ENCODE data around the gene PKMYT1. TPM values are rescaled to one million over a fixed set of nuclear protein-coding genes. Genes with fewer than 3 reads are reported as not detected.
A peak's percentile ranks its signal among the peaks of the same experiment; 100 is the strongest.

PKMYT1 gene
- total and polyA plus RNA-seq, 3 donors from 2014 or later, result 76.4 to 146 (median 119) TPM

- Histone ChIP-seq H3K27me3 (no peaks in the 10 kb centered on the region), H3K27ac (no peak overlapping the region), H3K4me3 (no peak overlapping the region), H3K4me1 (peaks cover 13% of the 10 kb centered on the region), H3K36me3 (ENCODE audit: low read depth, missing control alignments) (no peaks in the 10 kb centered on the region), H3K9me3 (no peaks in the 10 kb centered on the region)
- intact Hi-C loops (cut with DNase I; ENCODE audit: low total_unique reads), result no loop called here
- WGBS, 2 donors, result 80 to 89% methylated on average over 8 to 17 of the region's 17 CpGs
- TF ChIP-seq POLR2A (IDR thresholded peaks at IDR 0.05), result no peak
- no peak for TF ChIP-seq CTCF (IDR thresholded peaks at IDR 0.05)
- no peak for DNase-seq
Measured at GRCh38 chr16:2986623-2987188, 6.5 kb upstream of the PKMYT1 start.

- intact Hi-C loops (cut with DNase I; ENCODE audit: low total_unique reads), result no loop called here
- Histone ChIP-seq H3K9me3 (no peaks in the 10 kb centered on the region), H3K4me1 (peaks cover 21% of the 10 kb centered on the region), H3K27ac (no peak overlapping the region), H3K4me3 (no peak overlapping the region), H3K27me3 (no peaks in the 10 kb centered on the region), H3K36me3 (ENCODE audit: low read depth, missing control alignments) (no peaks in the 10 kb centered on the region)
- WGBS, 2 donors, result 20 to 60% methylated on average over 1 to 15 of the region's 15 CpGs
- no peak for TF ChIP-seq CTCF (IDR thresholded peaks at IDR 0.05)
- no peak for TF ChIP-seq POLR2A (IDR thresholded peaks at IDR 0.05)
- DNase-seq, result no peak
Measured at GRCh38 chr16:2985893-2986355, 5.7 kb upstream of the PKMYT1 start.

- intact Hi-C loops (cut with DNase I; ENCODE audit: low total_unique reads), result no loop called here
- 34% methylated on average over 9 of the region's 9 CpGs for WGBS, 2 donors
- Histone ChIP-seq H3K4me3 (no peak overlapping the region), H3K36me3 (ENCODE audit: low read depth, missing control alignments) (no peaks in the 10 kb centered on the region), H3K27me3 (no peaks in the 10 kb centered on the region), H3K4me1 (peaks cover 24% of the 10 kb centered on the region), H3K9me3 (no peaks in the 10 kb centered on the region), H3K27ac (no peak overlapping the region)
- no peak for DNase-seq
- TF ChIP-seq POLR2A (IDR thresholded peaks at IDR 0.05), result no peak
Measured at GRCh38 chr16:2985462-2985861, 5.2 kb upstream of the PKMYT1 start.

- 8 to 12% methylated on average over 28 to 42 of the region's 42 CpGs for WGBS, 2 donors
- intact Hi-C loops (cut with DNase I; ENCODE audit: low total_unique reads), result no loop called here
- peak; percentile 86 for DNase-seq
- Histone ChIP-seq H3K36me3 (ENCODE audit: low read depth, missing control alignments) (no peaks in the 10 kb centered on the region), H3K27me3 (no peaks in the 10 kb centered on the region), H3K9me3 (no peaks in the 10 kb centered on the region), H3K27ac (no peak overlapping the region), H3K4me3 (peak overlapping the region; percentile 5 to 29), H3K4me1 (peaks cover 31% of the 10 kb centered on the region)
- TF ChIP-seq POLR2A (IDR thresholded peaks at IDR 0.05) (no peak), CTCF (IDR thresholded peaks at IDR 0.05) (peak; percentile 57 to 89 (median 86))
Measured at GRCh38 chr16:2983706-2984136, 3.5 kb upstream of the PKMYT1 start.

GRCh38 chr16:2982402-2982801, 2.2 kb upstream of the PKMYT1 start:
- H3K27ac ChIP-seq, result no peak overlapping the region
- TF ChIP-seq CTCF (IDR thresholded peaks at IDR 0.05) (no peak), POLR2A (IDR thresholded peaks at IDR 0.05) (no peak)
- intact Hi-C loops (cut with DNase I; ENCODE audit: low total_unique reads), result no loop called here
- H3K36me3 ChIP-seq (ENCODE audit: low read depth, missing control alignments), result no peaks in the 10 kb centered on the region
- H3K4me1 ChIP-seq, result peaks cover 31% of the 10 kb centered on the region
- no peaks in the 10 kb centered on the region for H3K27me3 ChIP-seq
- H3K9me3 ChIP-seq, result no peaks in the 10 kb centered on the region
- no peak for DNase-seq
- WGBS, 2 donors, result 57 to 72% methylated on average over 5 of the region's 5 CpGs
- H3K4me3 ChIP-seq, result no peak overlapping the region

Measured in testis (tissue), 3 donors.